Amygdala (tissue), 56 donors: ENCODE results near the gene DUSP5.
"Not testable (repeated sequence)": the region's sequence is repeated elsewhere in the genome, so short reads cannot be mapped to it uniquely, and the experiment has no call there.

Experiments used
- DNase-seq, 56 donors: peaks; one replicate each; lab custom pipeline; 2025; lab: John Stamatoyannopoulos, UW

Gene DUSP5

GRCh38 chr10:110512461-110513187, 14.9 kb downstream of the DUSP5 start:
- peak in 3 of 56 donors; percentile 12 to 31 (median 29) for DNase-seq

GRCh38 chr10:110513949-110514348, 16.2 kb downstream of the DUSP5 start:
- DNase-seq, result no peak

DNA sequence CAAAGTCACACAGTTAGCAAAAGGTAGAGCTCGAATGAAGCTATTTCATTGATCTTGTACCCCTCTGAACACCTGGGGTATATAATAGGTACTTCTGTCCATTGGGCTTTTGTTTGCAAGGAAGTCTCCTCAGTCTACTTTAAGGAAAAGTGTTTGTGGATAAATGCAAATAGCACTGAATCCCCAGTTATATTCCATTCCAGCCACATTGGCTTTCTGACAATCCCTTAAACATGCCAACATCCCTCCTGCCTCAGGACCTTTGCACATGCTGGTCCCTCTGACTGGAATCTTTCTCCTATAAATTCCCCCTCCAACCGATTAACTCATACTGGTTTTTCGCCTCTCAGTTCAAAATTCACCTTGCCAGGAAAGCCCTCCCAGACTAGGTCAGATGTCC, 17.1 kb downstream of the DUSP5 start:
- no peak for DNase-seq

DNA sequence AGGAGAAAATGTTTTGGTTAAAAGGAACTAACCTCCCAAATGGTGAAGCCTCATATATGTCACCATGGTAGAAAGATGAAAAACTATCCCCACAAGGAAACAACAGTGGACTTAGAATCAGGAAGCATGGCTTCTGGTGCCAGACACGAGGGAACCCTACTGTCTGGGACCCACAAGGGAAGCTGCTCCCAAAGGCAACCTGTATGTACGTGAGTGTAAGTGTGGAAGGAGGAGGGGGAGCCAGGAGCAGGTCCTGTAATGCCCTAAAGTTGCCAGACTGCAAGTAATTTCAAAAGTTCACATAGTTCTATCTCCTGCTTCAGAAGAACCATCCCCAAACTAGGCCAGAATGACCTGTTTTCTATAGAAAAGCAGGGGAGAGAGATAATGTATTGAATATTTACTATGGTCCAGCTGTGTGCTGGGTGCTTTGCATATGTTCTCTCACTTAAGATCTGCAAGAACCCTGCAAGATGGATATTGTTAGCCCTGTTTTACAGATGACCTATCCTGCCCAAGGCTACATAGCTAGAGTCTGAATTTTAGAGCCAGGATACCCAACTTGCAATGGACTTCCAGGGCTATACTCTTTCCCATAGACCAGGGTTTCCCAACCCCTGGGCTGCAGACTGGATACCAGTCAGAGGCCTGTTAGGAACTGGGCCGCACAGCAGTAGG, 19.2 kb downstream of the DUSP5 start:
- DNase-seq, result no peak

GRCh38 chr10:110522365-110522988, 24.8 kb downstream of the DUSP5 start:
- no peak for DNase-seq

DNA sequence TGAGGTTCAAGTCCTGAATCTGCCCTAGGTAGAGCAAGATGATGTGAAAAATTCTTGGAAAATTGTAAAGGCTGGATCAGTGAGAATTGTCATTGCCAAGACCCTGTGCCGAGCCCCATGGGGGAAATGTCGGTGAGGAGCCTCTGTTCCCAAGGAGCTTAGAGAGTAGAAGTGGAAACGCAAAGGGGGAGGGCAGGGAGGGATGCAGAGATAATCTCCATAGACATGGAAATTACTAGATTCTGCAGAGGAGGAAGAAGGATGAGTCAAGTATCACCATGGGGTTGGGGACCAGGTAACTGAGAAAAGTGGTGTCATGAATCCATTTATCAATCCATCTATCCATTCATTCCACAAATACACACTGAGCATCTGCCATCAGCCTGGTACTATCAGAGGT, 26.0 kb downstream of the DUSP5 start:
- no peak for DNase-seq

- no peak for DNase-seq
These were observed 26.6 kb downstream of the DUSP5 start for GRCh38 chr10:110524179-110524858.

- no peak for DNase-seq
These were observed 27.1 kb downstream of the DUSP5 start for GRCh38 chr10:110524859-110525232.

- no peak for DNase-seq
These were observed 27.9 kb downstream of the DUSP5 start for GRCh38 chr10:110525349-110526260.

DNA sequence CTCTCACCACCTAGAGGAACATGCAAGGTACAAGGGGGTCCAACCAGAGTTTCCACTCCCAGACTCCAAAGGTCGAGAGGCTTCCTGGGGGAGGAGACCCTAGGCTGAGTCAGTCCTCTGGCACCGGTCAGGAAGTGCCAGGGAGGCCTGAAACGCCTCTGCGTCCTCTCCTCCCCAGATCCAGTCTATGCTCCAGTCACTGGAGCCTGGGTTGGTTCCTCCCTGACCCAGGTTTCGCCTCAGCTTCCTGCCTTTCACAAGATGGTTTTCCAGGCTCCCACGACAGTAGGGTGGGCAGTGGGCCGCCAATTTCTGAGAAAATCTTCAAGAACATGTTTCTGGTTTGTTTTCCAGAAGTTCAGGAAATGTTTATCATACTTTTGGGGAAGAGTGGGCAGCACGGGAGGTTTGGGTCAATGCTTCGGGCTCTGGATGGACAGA, 30.0 kb downstream of the DUSP5 start:
- no peak for DNase-seq

- DNase-seq, result no peak
These were observed 30.7 kb downstream of the DUSP5 start for GRCh38 chr10:110528224-110528996.

- not testable (repeated sequence) for DNase-seq
These were observed 31.4 kb downstream of the DUSP5 start for GRCh38 chr10:110528997-110529524.

DNA sequence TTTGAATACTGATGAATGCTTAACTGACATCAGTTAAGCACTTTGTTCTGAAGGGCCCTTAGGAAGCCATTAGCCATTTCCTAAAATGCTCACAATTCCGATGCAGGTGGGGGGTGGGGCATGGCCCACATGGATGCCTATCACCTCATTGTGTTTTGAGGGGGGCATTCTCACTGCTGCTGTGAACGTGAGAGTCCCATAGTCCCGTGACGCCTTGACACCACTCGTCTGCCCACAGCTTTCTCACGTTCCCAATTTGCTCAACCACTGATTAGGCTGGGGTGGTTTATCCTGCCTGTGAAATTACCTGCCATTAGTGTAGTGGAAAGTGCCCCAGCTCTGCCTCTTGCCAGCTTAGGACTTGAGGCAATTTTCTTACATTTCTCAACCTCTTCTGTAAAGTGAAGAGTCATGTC, 31.9 kb downstream of the DUSP5 start:
- no peak for DNase-seq

DNA sequence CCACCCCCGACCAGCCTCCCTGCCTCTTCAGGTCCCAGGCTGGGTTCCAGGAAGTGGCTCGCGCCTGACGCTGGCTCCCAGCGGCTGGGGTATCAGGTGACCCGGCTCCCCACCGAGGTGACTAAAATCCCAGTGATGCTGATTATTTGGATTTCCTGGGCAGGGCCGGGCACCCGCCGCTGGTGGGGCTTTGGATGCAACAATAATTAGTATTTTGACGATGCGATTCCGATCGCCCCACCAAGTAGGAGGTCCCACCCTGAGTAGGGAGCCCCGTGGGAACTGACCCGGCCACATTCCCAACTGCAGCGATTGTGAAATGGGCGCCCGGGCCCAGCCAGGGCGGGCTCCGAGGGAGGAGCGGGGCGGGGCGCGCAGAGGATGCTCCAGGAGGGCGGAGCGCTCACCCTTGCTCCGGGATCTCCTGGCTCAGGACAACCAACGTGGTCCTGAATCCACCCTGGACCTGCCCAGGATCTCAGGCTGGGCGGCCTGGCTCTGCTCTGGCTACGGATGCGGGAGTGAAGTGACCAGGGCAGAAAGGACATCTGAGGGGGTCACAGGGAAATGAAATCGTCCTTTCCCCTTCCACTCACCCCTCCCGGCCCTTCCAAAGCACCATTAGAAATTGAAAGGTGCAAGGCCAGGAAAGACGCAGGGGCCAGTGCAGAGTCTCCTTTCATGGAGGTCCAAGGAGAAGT, 32.6 kb downstream of the DUSP5 start:
- no peak for DNase-seq

DNA sequence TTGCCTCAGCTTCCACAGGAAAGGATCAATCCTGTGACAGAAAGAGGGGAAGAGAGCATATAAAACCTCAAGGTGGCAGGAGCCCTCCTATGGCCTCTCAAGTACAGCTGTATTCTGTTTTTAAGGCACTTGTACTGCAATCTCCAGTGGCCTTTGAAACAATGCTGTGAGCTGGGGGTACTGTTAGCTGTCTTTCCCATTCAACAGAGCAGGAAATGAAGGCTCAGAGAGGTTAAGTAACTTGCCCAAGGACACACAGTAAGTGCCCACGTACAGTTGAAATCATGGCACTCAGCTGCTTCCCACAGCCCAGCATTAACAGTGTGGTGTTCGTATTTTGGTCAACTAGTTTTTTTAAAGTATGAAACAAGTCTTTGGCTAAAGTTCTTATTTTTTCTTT, 34.0 kb downstream of the DUSP5 start:
- DNase-seq, result no peak

- not testable (repeated sequence) for DNase-seq
These were observed 34.9 kb downstream of the DUSP5 start for GRCh38 chr10:110532628-110533027.

GRCh38 chr10:110533149-110533548, 35.4 kb downstream of the DUSP5 start:
- DNase-seq, result no peak

DNA sequence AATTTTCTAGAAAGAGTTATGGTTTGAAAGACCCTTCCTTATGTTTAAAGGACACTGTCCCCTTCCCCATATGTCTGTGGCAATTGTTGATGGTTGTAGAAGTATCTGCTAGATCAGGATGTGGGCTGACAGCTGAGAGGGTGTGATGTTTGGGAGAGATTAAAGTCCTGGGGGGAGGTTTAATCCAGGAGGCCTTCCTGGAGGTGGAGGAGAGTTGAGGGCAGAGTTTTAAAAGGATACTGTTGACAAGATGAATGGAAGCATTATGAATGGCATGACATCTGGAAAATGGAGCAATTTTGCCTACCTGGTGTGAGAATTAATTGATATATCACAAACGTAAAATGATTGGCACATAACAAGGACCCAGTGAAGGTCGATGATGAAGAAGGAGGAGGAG, 36.9 kb downstream of the DUSP5 start:
- no peak for DNase-seq
